Adrenal gland (tissue), 12 donors: ENCODE data around the gene PGBD2. TPM values are rescaled to one million over a fixed set of nuclear protein-coding genes. Genes with fewer than 3 reads are reported as not detected.
"Not testable (repeated sequence)": the region's sequence is repeated elsewhere in the genome, so short reads cannot be mapped to it uniquely, and the experiment has no call there.

ENCODE experiments used
- DNase-seq, 7 donors: peaks; one replicate each; pipeline ENCODE4 v3.0.0-alpha.2; 2019 to 2020
- H3K27ac ChIP-seq, 5 donors: fragments of 200-600 bp; sonication (generic) in 4 of 5; 1 replicate in 3 of 5; 2 replicates in 2 of 5; pipeline versions ENCODE4 v1.5.1 to v1.8.0; 2016 to 2020; ENCODE audit warnings: mild to moderate bottlenecking in 1 of 5
- H3K27me3 ChIP-seq: fragments of 200-600 bp; 2 replicates; pipeline ENCODE4 v1.8.0; 2021
- H3K36me3 ChIP-seq, 2 donors: fragments of 200-600 bp; replicated peaks in 1 of 2; 1 replicate in 1 of 2; 2 replicates in 1 of 2; pipeline versions ENCODE4 v1.5.1 to v1.8.0; 2018 to 2022
- H3K4me1 ChIP-seq, 2 donors: fragments of 200-600 bp; replicated peaks in 1 of 2; 1 replicate in 1 of 2; 2 replicates in 1 of 2; pipeline versions ENCODE4 v1.5.1 to v1.8.0; 2018 to 2021
- H3K4me3 ChIP-seq, 4 donors: fragments of 200-600 bp; sonication (generic) in 3 of 4; one replicate each; pipeline ENCODE4 v1.5.1; 2016 to 2018
- H3K9me3 ChIP-seq, 3 donors: fragments of 200-600 bp; sonication (generic) in 1 of 3; replicated peaks in 1 of 3; 1 replicate in 2 of 3; 2 replicates in 1 of 3; pipeline versions ENCODE4 v1.5.1 to v1.8.0; 2016 to 2021
- POLR2A ChIP-seq, 2 donors: fragments of 450-650 bp; IDR thresholded peaks; one replicate each; pipeline ENCODE4 v1.6.1; 2017; ENCODE audit warnings: antibody characterized with exemption in 2 of 2, mild to moderate bottlenecking in 2 of 2, moderate library complexity in 1 of 2
- WGBS, 4 donors: extraction: QIAGEN DNeasy Blood & Tissue Kit in 2 of 4; methylation state at CpG; one replicate each; pipeline versions ENCODE4 v1.1.5 to v1.1.7; 2013 to 2017; 5-methylcytosine and 5-hydroxymethylcytosine counted together
- intact Hi-C, 2 donors: fragments of 100-400 bp; cut with DNase I; formaldehyde crosslinking; loops; one replicate each; pipeline versions ENCODE4 v1.14.1 to v1.15.0; 2022 to 2023
- polyA plus RNA-seq, 3 donors: library from polyadenylated mRNA; stranded (reverse); fragments of 200-250 nt in 2 of 3; fragments of 350-450 nt in 1 of 3; fragmentation: Illumina TruSeq in 1 of 3; extraction: RNeasy Lipid Tissue Mini Kit (QIAGEN cat#74804) in 1 of 3; gene quantifications; one replicate each; pipeline ENCODE4 v1.2.3, GENCODE V29; 2013 to 2014
- total RNA-seq, 9 donors: library from RNA; depleted of rRNA in 4 of 9; stranded (reverse); fragments of >200 nt in 4 of 9; fragments of 120-200 nt in 1 of 9; fragmentation: NEBNext Ultra II Directional in 1 of 9; extraction: Animal tissue kit (Norgen Biotek cat#: 25700) in 1 of 9; gene quantifications; one replicate each; pipeline versions ENCODE4 v1.1.0 to v1.2.4, GENCODE V29; 2013 to 2023
- TF ChIP-seq, protein P1 (sequence below), 6 experiments: fragments of 450-650 bp in 4 of 6; fragments of 200-600 bp in 2 of 6; sonication (generic) in 1 of 6; IDR thresholded peaks; 1 replicate in 5 of 6; 2 replicates in 1 of 6; pipeline versions ENCODE4 v1.5.1 to v1.8.0; 2016 to 2021; ENCODE audit warnings: antibody characterized with exemption in 6 of 6, mild to moderate bottlenecking in 2 of 6, moderate library complexity in 1 of 6
- donor health status: healthy with polysubstance abuse.
- donor health status: Bipolar disorder and iron deficiency.
- donor health status: DM: yes; HTN: yes; CAD: no.
- donor health status: DM: no; HTN: no; CAD: no.
- donor health status: DM: no; HTN: no; CAD: no.
- donor health status: DM: yes; HTN: yes; CAD: no.

Gene PGBD2
- total and polyA plus RNA-seq, 12 donors = 1.6 to 9.2 (median 4.6) TPM

DNA sequence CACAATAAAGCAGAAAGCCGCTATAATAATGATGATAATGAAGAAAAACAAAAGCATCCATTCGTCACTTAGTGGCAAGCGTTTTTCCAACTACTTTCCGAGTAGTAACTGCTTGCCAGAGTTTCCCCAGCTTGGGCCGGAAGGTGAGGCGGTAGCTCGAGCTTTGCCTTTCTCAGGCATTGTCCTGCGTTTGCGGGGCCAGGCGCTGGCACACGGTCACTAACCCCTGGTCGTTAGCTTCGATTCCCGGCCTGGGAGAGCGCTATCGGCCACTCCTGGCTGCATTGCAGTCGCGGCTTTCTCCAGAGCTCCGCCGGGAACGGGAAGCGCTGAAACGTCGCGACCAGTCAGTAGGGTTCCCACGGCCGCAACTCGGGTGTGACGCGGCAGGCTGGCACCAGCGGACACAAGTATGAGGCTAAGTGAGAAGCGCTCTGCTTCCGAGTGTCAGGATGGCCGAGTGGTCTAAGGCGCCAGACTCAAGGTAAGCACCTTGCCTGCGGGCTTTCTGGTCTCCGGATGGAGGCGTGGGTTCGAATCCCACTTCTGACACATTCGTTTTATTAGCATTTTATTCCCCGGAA is 32.5 kb upstream of the PGBD2 start:
- WGBS, 4 donors = 0 to 1% (median 1%) methylated on average over 15 to 41 of the region's 41 CpGs
- TF ChIP-seq, protein P1, sequence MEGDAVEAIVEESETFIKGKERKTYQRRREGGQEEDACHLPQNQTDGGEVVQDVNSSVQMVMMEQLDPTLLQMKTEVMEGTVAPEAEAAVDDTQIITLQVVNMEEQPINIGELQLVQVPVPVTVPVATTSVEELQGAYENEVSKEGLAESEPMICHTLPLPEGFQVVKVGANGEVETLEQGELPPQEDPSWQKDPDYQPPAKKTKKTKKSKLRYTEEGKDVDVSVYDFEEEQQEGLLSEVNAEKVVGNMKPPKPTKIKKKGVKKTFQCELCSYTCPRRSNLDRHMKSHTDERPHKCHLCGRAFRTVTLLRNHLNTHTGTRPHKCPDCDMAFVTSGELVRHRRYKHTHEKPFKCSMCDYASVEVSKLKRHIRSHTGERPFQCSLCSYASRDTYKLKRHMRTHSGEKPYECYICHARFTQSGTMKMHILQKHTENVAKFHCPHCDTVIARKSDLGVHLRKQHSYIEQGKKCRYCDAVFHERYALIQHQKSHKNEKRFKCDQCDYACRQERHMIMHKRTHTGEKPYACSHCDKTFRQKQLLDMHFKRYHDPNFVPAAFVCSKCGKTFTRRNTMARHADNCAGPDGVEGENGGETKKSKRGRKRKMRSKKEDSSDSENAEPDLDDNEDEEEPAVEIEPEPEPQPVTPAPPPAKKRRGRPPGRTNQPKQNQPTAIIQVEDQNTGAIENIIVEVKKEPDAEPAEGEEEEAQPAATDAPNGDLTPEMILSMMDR (IDR thresholded peaks at IDR 0.05) = no peak
- peak; percentile 78 to 87 for TF ChIP-seq POLR2A (IDR thresholded peaks at IDR 0.05)
- Histone ChIP-seq H3K4me3 (peak overlapping the region in 3 of 4 donors; percentile 27 to 63 (median 58)), H3K36me3 (no peaks in the 10 kb centered on the region), H3K9me3 (no peaks in the 10 kb centered on the region), H3K4me1 (no peaks in the 10 kb centered on the region), H3K27me3 (no peaks in the 10 kb centered on the region), H3K27ac (peak overlapping the region; percentile 76 to 97 (median 95))
- DNase-seq = peak; percentile 92 to 99 (median 96)
- intact Hi-C loops = no loop called here

DNA sequence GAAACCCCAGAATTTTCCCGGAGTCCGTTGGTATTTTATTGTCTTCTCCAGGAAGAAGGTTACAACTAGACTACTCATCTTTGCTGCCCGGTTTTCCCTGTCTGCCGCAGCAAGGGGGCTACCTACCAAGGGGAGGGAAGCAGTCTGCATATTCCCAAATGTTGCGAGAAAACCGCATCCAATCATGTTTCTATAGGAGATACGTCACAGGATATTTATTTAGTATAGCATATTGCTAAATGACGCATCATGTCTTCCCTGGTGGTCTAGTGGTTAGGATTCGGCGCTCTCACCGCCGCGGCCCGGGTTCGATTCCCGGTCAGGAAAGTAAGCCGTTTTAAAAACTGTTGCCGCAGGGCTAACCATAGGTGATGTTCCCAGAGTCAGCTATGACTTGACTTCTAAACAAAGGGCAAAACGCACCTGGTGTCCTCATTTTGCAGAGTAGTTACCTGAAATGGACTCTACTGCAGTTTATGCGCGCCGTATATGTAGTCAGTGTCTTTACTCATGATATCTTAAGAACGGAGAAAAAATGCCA is 32.0 kb upstream of the PGBD2 start:
- H3K9me3 ChIP-seq = no peaks in the 10 kb centered on the region
- DNase-seq = peak in 6 of 7 donors; percentile 66 to 94 (median 76)
- H3K4me3 ChIP-seq = peak overlapping the region in 2 of 4 donors; percentile 58 to 63
- WGBS, 4 donors = 2 to 7% (median 5%) methylated on average over 13 to 23 of the region's 23 CpGs
- H3K27me3 ChIP-seq = no peaks in the 10 kb centered on the region
- peak overlapping the region; percentile 76 to 97 (median 95) for H3K27ac ChIP-seq
- intact Hi-C loops = no loop called here
- H3K36me3 ChIP-seq = no peaks in the 10 kb centered on the region
- TF ChIP-seq POLR2A (IDR thresholded peaks at IDR 0.05) = no peak
- TF ChIP-seq, protein P1 (IDR thresholded peaks at IDR 0.05) = peak in 1 of 6 experiments; percentile 5
- no peaks in the 10 kb centered on the region for H3K4me1 ChIP-seq

DNA sequence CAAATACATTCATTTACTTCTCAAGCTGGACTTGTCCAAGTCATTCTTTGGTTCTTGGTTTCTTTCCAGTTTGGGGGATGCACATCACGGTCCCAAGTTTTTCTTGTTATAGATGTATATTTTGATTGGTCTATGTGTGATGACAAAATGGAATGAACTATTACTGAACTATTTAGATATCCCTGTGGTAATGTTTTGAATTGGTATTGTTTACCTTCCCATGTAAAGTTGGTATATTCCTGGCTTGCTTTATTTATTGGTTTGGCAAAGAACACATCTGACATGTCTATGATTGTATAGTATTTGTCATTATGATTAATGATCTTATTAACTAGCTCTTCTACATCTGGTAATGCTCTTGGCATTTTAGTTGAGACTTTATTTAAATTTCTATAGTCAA is 24.8 kb upstream of the PGBD2 start:
- Histone ChIP-seq H3K36me3 (no peaks in the 10 kb centered on the region), H3K4me1 (no peaks in the 10 kb centered on the region), H3K27ac (no peak overlapping the region), H3K9me3 (no peaks in the 10 kb centered on the region), H3K4me3 (no peak overlapping the region), H3K27me3 (no peaks in the 10 kb centered on the region)
- TF ChIP-seq POLR2A (IDR thresholded peaks at IDR 0.05) = no peak
- TF ChIP-seq, protein P1 (IDR thresholded peaks at IDR 0.05) = no peak
- DNase-seq = no peak
- intact Hi-C loops = no loop called here
- 76 to 85% (median 82%) methylated on average over 1 of the region's 1 CpG for WGBS, 4 donors

DNA sequence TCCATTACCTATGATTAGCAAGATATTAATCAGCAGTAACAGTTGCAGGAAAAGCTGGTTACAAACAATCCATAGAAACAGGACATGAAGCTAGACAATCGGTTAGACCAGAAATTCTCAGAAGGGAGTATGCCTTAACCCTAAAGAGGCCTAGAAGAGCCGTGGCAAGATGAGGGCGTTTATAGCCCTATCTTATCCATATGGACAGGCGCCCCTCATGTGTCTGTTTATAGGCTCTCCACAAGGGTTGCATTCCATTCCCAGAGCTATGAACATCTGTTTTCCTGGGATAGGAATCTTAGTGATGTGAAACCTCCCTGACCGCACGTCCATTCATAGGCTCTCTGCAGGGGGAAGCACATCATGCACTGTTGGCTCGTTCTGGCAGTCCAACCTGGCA is 23.6 kb upstream of the PGBD2 start:
- DNase-seq, H3K4me3 ChIP-seq, intact Hi-C loops, H3K9me3 ChIP-seq, H3K27ac ChIP-seq, H3K27me3 ChIP-seq, H3K36me3 ChIP-seq, H3K4me1 ChIP-seq: not testable (repeated sequence)
- 66 to 80% (median 75%) methylated on average over 6 to 7 of the region's 7 CpGs for WGBS, 4 donors
